NB4 (cell line): ENCODE measurements around the gene MFGE8.

Source experiments
- MAX ChIP-seq: IDR thresholded peaks from 2 replicates; pipeline ENCODE4 v1.6.1; 2011; ENCODE audit warnings: low read depth, low read length
- MYC ChIP-seq: IDR thresholded peaks from 2 replicates; pipeline ENCODE4 v1.6.1; 2011; ENCODE audit warnings: low read depth, low read length
- POLR2A ChIP-seq: IDR thresholded peaks from 2 replicates; pipeline ENCODE4 v1.6.1; 2011; ENCODE audit warnings: mild to moderate bottlenecking; ENCODE audit not compliant: insufficient read length; ENCODE audit errors: extremely low read depth
- TF ChIP-seq, protein P1 (sequence below): IDR thresholded peaks from one replicate; pipeline ENCODE4 v1.5.1; 2012; ENCODE audit warnings: low read depth, low read length

DNA sequence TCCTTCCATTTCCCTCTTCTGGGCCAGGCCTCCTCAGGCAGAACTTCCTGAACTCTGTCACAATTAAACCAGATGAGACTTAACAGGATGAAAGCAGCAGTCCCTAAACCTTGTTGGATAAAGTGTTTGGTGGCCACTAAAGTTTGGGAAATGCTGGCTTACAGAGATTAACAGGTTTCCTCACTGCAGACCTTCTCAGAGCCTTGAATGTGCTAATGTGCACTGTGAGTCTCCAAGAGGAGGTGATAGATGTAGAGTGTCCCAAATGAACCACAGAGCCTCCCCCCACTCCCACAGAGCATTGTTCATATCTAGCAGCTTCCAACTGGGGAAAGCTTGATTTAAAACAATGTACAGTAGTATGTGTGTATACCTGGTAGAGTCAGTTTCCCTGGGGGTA, 60.7 kb downstream of the MFGE8 start:
- TF ChIP-seq, protein P1, sequence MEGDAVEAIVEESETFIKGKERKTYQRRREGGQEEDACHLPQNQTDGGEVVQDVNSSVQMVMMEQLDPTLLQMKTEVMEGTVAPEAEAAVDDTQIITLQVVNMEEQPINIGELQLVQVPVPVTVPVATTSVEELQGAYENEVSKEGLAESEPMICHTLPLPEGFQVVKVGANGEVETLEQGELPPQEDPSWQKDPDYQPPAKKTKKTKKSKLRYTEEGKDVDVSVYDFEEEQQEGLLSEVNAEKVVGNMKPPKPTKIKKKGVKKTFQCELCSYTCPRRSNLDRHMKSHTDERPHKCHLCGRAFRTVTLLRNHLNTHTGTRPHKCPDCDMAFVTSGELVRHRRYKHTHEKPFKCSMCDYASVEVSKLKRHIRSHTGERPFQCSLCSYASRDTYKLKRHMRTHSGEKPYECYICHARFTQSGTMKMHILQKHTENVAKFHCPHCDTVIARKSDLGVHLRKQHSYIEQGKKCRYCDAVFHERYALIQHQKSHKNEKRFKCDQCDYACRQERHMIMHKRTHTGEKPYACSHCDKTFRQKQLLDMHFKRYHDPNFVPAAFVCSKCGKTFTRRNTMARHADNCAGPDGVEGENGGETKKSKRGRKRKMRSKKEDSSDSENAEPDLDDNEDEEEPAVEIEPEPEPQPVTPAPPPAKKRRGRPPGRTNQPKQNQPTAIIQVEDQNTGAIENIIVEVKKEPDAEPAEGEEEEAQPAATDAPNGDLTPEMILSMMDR: no peak
- TF ChIP-seq POLR2A (no peak), MYC (no peak), MAX (no peak)
